ENCODE measurements around the gene RNF186. TPM values are rescaled to one million over a fixed set of nuclear protein-coding genes. Genes with fewer than 3 reads are reported as not detected.
"Not testable (repeated sequence)": the region's sequence is repeated elsewhere in the genome, so short reads cannot be mapped to it uniquely, and the experiment has no call there.

RNF186 gene
- total RNA-seq, 1 donor from 2014 or later, result not detected

- no peaks in the 10 kb centered on the region for H3K4me1 ChIP-seq (ENCODE audit: control insufficient read depth in 3 of 3, insufficient read depth in 3 of 3, low read length in 3 of 3)
- H3K36me3 ChIP-seq (ENCODE audit: control insufficient read depth in 3 of 3, insufficient read depth in 3 of 3, low read length in 3 of 3), result no peaks in the 10 kb centered on the region
- no peaks in the 10 kb centered on the region for H3K27me3 ChIP-seq (ENCODE audit: control insufficient read depth in 3 of 3, insufficient read depth in 3 of 3, low read length in 3 of 3)
- no peak overlapping the region for H3K27ac ChIP-seq (ENCODE audit: low read depth, low read length)
- no peak overlapping the region for H3K9ac ChIP-seq (ENCODE audit: low read depth in 1 of 3, low read length in 3 of 3)
- H3K4me3 ChIP-seq (ENCODE audit: low read length in 3 of 3), result no peak overlapping the region
- H3K9me3 ChIP-seq (ENCODE audit: control insufficient read depth in 3 of 3, low read length in 3 of 3), result no peaks in the 10 kb centered on the region
Measured at GRCh38 chr1:19852036-19852435, 37.0 kb upstream of the RNF186 start.

- Histone ChIP-seq H3K36me3 (ENCODE audit: control insufficient read depth in 3 of 3, insufficient read depth in 3 of 3, low read length in 3 of 3) (no peaks in the 10 kb centered on the region), H3K27ac (ENCODE audit: low read depth, low read length) (no peak overlapping the region), H3K4me3 (ENCODE audit: low read length in 3 of 3) (no peak overlapping the region)
Measured at GRCh38 chr1:19850214-19850613, 35.1 kb upstream of the RNF186 start.

GRCh38 chr1:19849307-19849706 lies 34.2 kb upstream of the RNF186 start:
- H3K4me3 ChIP-seq (ENCODE audit: low read length in 3 of 3); H3K4me1 ChIP-seq (ENCODE audit: control insufficient read depth in 3 of 3, insufficient read depth in 3 of 3, low read length in 3 of 3); H3K9ac ChIP-seq (ENCODE audit: low read depth in 1 of 3, low read length in 3 of 3); H3K27me3 ChIP-seq (ENCODE audit: control insufficient read depth in 3 of 3, insufficient read depth in 3 of 3, low read length in 3 of 3); H3K27ac ChIP-seq (ENCODE audit: low read depth, low read length); H3K9me3 ChIP-seq (ENCODE audit: control insufficient read depth in 3 of 3, low read length in 3 of 3); H3K36me3 ChIP-seq (ENCODE audit: control insufficient read depth in 3 of 3, insufficient read depth in 3 of 3, low read length in 3 of 3): not testable (repeated sequence)

More at GRCh38 chr1:19850214-19850613, 35.1 kb upstream of the RNF186 start:
- no peak overlapping the region for H3K9ac ChIP-seq (ENCODE audit: low read depth in 1 of 3, low read length in 3 of 3)
- no peaks in the 10 kb centered on the region for H3K9me3 ChIP-seq (ENCODE audit: control insufficient read depth in 3 of 3, low read length in 3 of 3)
- H3K4me1 ChIP-seq (ENCODE audit: control insufficient read depth in 3 of 3, insufficient read depth in 3 of 3, low read length in 3 of 3), result no peaks in the 10 kb centered on the region
- H3K27me3 ChIP-seq (ENCODE audit: control insufficient read depth in 3 of 3, insufficient read depth in 3 of 3, low read length in 3 of 3), result peaks cover 0 to 5% (median 0%) of the 10 kb centered on the region in 3 donors

GRCh38 chr1:19847334-19847733 lies 32.3 kb upstream of the RNF186 start:
- not testable (repeated sequence) for H3K4me3 ChIP-seq (ENCODE audit: low read length in 3 of 3); H3K27me3 ChIP-seq (ENCODE audit: control insufficient read depth in 3 of 3, insufficient read depth in 3 of 3, low read length in 3 of 3)

GRCh38 chr1:19846338-19846737 lies 31.3 kb upstream of the RNF186 start:
- Histone ChIP-seq H3K27ac (ENCODE audit: low read depth, low read length) (no peak overlapping the region), H3K4me3 (ENCODE audit: low read length in 3 of 3) (no peak overlapping the region), H3K9me3 (ENCODE audit: control insufficient read depth in 3 of 3, low read length in 3 of 3) (no peaks in the 10 kb centered on the region), H3K36me3 (ENCODE audit: control insufficient read depth in 3 of 3, insufficient read depth in 3 of 3, low read length in 3 of 3) (no peaks in the 10 kb centered on the region), H3K9ac (ENCODE audit: low read depth in 1 of 3, low read length in 3 of 3) (no peak overlapping the region), H3K4me1 (ENCODE audit: control insufficient read depth in 3 of 3, insufficient read depth in 3 of 3, low read length in 3 of 3) (no peaks in the 10 kb centered on the region), H3K27me3 (ENCODE audit: control insufficient read depth in 3 of 3, insufficient read depth in 3 of 3, low read length in 3 of 3) (peaks cover 0 to 5% (median 0%) of the 10 kb centered on the region in 3 donors)

More at GRCh38 chr1:19847334-19847733, 32.3 kb upstream of the RNF186 start:
- not testable (repeated sequence) for H3K4me1 ChIP-seq (ENCODE audit: control insufficient read depth in 3 of 3, insufficient read depth in 3 of 3, low read length in 3 of 3); H3K27ac ChIP-seq (ENCODE audit: low read depth, low read length); H3K36me3 ChIP-seq (ENCODE audit: control insufficient read depth in 3 of 3, insufficient read depth in 3 of 3, low read length in 3 of 3); H3K9ac ChIP-seq (ENCODE audit: low read depth in 1 of 3, low read length in 3 of 3); H3K9me3 ChIP-seq (ENCODE audit: control insufficient read depth in 3 of 3, low read length in 3 of 3)

GRCh38 chr1:19845555-19845954 lies 30.5 kb upstream of the RNF186 start:
- H3K9ac ChIP-seq (ENCODE audit: low read depth in 1 of 3, low read length in 3 of 3), result no peak overlapping the region
- H3K27ac ChIP-seq (ENCODE audit: low read depth, low read length), result no peak overlapping the region
- no peaks in the 10 kb centered on the region for H3K36me3 ChIP-seq (ENCODE audit: control insufficient read depth in 3 of 3, insufficient read depth in 3 of 3, low read length in 3 of 3)
- no peaks in the 10 kb centered on the region for H3K9me3 ChIP-seq (ENCODE audit: control insufficient read depth in 3 of 3, low read length in 3 of 3)
- H3K4me3 ChIP-seq (ENCODE audit: low read length in 3 of 3), result no peak overlapping the region
- peaks cover 0 to 5% (median 0%) of the 10 kb centered on the region in 3 donors for H3K27me3 ChIP-seq (ENCODE audit: control insufficient read depth in 3 of 3, insufficient read depth in 3 of 3, low read length in 3 of 3)
- H3K4me1 ChIP-seq (ENCODE audit: control insufficient read depth in 3 of 3, insufficient read depth in 3 of 3, low read length in 3 of 3), result no peaks in the 10 kb centered on the region

- H3K9ac ChIP-seq (ENCODE audit: low read depth in 1 of 3, low read length in 3 of 3), result no peak overlapping the region
- H3K9me3 ChIP-seq (ENCODE audit: control insufficient read depth in 3 of 3, low read length in 3 of 3), result no peaks in the 10 kb centered on the region
- no peak overlapping the region for H3K4me3 ChIP-seq (ENCODE audit: low read length in 3 of 3)
- H3K27ac ChIP-seq (ENCODE audit: low read depth, low read length), result no peak overlapping the region
- peaks cover 0 to 5% (median 0%) of the 10 kb centered on the region in 3 donors for H3K27me3 ChIP-seq (ENCODE audit: control insufficient read depth in 3 of 3, insufficient read depth in 3 of 3, low read length in 3 of 3)
- H3K4me1 ChIP-seq (ENCODE audit: control insufficient read depth in 3 of 3, insufficient read depth in 3 of 3, low read length in 3 of 3), result no peaks in the 10 kb centered on the region
- no peaks in the 10 kb centered on the region for H3K36me3 ChIP-seq (ENCODE audit: control insufficient read depth in 3 of 3, insufficient read depth in 3 of 3, low read length in 3 of 3)
Measured at GRCh38 chr1:19844731-19845495, 29.8 kb upstream of the RNF186 start.

GRCh38 chr1:19840228-19840627 lies 25.1 kb upstream of the RNF186 start:
- Histone ChIP-seq H3K36me3 (ENCODE audit: control insufficient read depth in 3 of 3, insufficient read depth in 3 of 3, low read length in 3 of 3) (no peaks in the 10 kb centered on the region), H3K9ac (ENCODE audit: low read depth in 1 of 3, low read length in 3 of 3) (no peak overlapping the region), H3K4me3 (ENCODE audit: low read length in 3 of 3) (no peak overlapping the region), H3K27me3 (ENCODE audit: control insufficient read depth in 3 of 3, insufficient read depth in 3 of 3, low read length in 3 of 3) (no peaks in the 10 kb centered on the region), H3K27ac (ENCODE audit: low read depth, low read length) (no peak overlapping the region), H3K9me3 (ENCODE audit: control insufficient read depth in 3 of 3, low read length in 3 of 3) (no peaks in the 10 kb centered on the region), H3K4me1 (ENCODE audit: control insufficient read depth in 3 of 3, insufficient read depth in 3 of 3, low read length in 3 of 3) (no peaks in the 10 kb centered on the region)

- no peak overlapping the region for H3K9ac ChIP-seq (ENCODE audit: low read depth in 1 of 3, low read length in 3 of 3)
- no peaks in the 10 kb centered on the region for H3K27me3 ChIP-seq (ENCODE audit: control insufficient read depth in 3 of 3, insufficient read depth in 3 of 3, low read length in 3 of 3)
- no peaks in the 10 kb centered on the region for H3K4me1 ChIP-seq (ENCODE audit: control insufficient read depth in 3 of 3, insufficient read depth in 3 of 3, low read length in 3 of 3)
- no peaks in the 10 kb centered on the region for H3K36me3 ChIP-seq (ENCODE audit: control insufficient read depth in 3 of 3, insufficient read depth in 3 of 3, low read length in 3 of 3)
- H3K9me3 ChIP-seq (ENCODE audit: control insufficient read depth in 3 of 3, low read length in 3 of 3), result no peaks in the 10 kb centered on the region
- no peak overlapping the region for H3K4me3 ChIP-seq (ENCODE audit: low read length in 3 of 3)
- H3K27ac ChIP-seq (ENCODE audit: low read depth, low read length), result no peak overlapping the region
Measured at GRCh38 chr1:19837866-19838265, 22.8 kb upstream of the RNF186 start.

- H3K4me1 ChIP-seq (ENCODE audit: control insufficient read depth in 3 of 3, insufficient read depth in 3 of 3, low read length in 3 of 3), result no peaks in the 10 kb centered on the region
- H3K9ac ChIP-seq (ENCODE audit: low read depth in 1 of 3, low read length in 3 of 3), result no peak overlapping the region
- H3K27ac ChIP-seq (ENCODE audit: low read depth, low read length), result no peak overlapping the region
- peaks cover 3 to 10% (median 3%) of the 10 kb centered on the region in 3 donors for H3K27me3 ChIP-seq (ENCODE audit: control insufficient read depth in 3 of 3, insufficient read depth in 3 of 3, low read length in 3 of 3)
- H3K4me3 ChIP-seq (ENCODE audit: low read length in 3 of 3), result no peak overlapping the region
- H3K9me3 ChIP-seq (ENCODE audit: control insufficient read depth in 3 of 3, low read length in 3 of 3), result no peaks in the 10 kb centered on the region
- no peaks in the 10 kb centered on the region for H3K36me3 ChIP-seq (ENCODE audit: control insufficient read depth in 3 of 3, insufficient read depth in 3 of 3, low read length in 3 of 3)
Measured at GRCh38 chr1:19835578-19835977, 20.5 kb upstream of the RNF186 start.
